Measurements from ENCODE around the gene KRTAP13-4. TPM values are rescaled to one million over a fixed set of nuclear protein-coding genes. Genes with fewer than 3 reads are reported as not detected.

The KRTAP13-4 gene
- total RNA-seq = not detected in 2 replicates

GRCh38 chr21:30430170-30430655 is at the start of gene KRTAP13-4:
KRTAP13-4 (plus strand) TSS chr21:30430220; CDS start chr21:30430276, 56 bp downstream.

GRCh38 chr21:30395731-30396130 is 34.3 kb upstream of the KRTAP13-4 start, which contains the start of gene KRTAP13-1:
KRTAP13-1 (plus strand) TSS chr21:30396031; CDS start chr21:30396087, 56 bp downstream.

GRCh38 chr21:30425826-30426225 is 4.2 kb upstream of the KRTAP13-4 start, which contains the start of gene KRTAP13-3:
KRTAP13-3 (minus strand) TSS chr21:30425926; CDS start chr21:30425912, 14 bp downstream.

GRCh38 chr21:30439975-30440374 is 10.0 kb downstream of the KRTAP13-4 start, which contains the start of gene KRTAP15-1:
KRTAP15-1 (plus strand) TSS chr21:30440275; CDS start chr21:30440328, 53 bp downstream.

GRCh38 chr21:30480145-30480544 is 50.1 kb downstream of the KRTAP13-4 start, which contains the start of gene KRTAP19-1:
KRTAP19-1 (minus strand) TSS chr21:30480367; CDS start chr21:30480317, 50 bp downstream.

Other genes starting within 250 kb of the KRTAP13-4 start
- gene CLDN8, start 214.1 kb upstream of the KRTAP13-4 start, total RNA-seq = not detected in 2 replicates
- gene KRTAP24-1, start 147.3 kb upstream of the KRTAP13-4 start, total RNA-seq = not detected in 2 replicates
- gene KRTAP25-1, start 140.7 kb upstream of the KRTAP13-4 start, total RNA-seq = not detected in 2 replicates
- not detected in 2 replicates for gene KRTAP26-1, start 109.9 kb upstream of the KRTAP13-4 start, total RNA-seq
- gene KRTAP27-1, start 92.5 kb upstream of the KRTAP13-4 start, total RNA-seq = not detected in 2 replicates
- gene KRTAP23-1, start 81.6 kb upstream of the KRTAP13-4 start, total RNA-seq = not detected in 2 replicates
- not detected in 2 replicates for gene KRTAP13-2, start 57.9 kb upstream of the KRTAP13-4 start, total RNA-seq
- not detected in 2 replicates for gene KRTAP13-1, start 34.2 kb upstream of the KRTAP13-4 start, total RNA-seq
- not detected in 2 replicates for gene KRTAP13-3, start 4.3 kb upstream of the KRTAP13-4 start, total RNA-seq
- not detected in 2 replicates for gene KRTAP15-1, start 10.1 kb downstream of the KRTAP13-4 start, total RNA-seq
- gene KRTAP19-1, start 50.1 kb downstream of the KRTAP13-4 start, total RNA-seq = not detected in 2 replicates
- not detected in 2 replicates for gene KRTAP19-2, start 57.2 kb downstream of the KRTAP13-4 start, total RNA-seq
- not detected in 2 replicates for gene KRTAP19-3, start 61.8 kb downstream of the KRTAP13-4 start, total RNA-seq
- not detected in 2 replicates for gene KRTAP19-4, start 66.9 kb downstream of the KRTAP13-4 start, total RNA-seq
- gene KRTAP19-5, start 71.9 kb downstream of the KRTAP13-4 start, total RNA-seq = not detected in 2 replicates
- not detected in 2 replicates for gene KRTAP19-6, start 111.6 kb downstream of the KRTAP13-4 start, total RNA-seq
- gene KRTAP19-7, start 131.1 kb downstream of the KRTAP13-4 start, total RNA-seq = not detected in 2 replicates
- not detected in 2 replicates for gene KRTAP22-2, start 160.2 kb downstream of the KRTAP13-4 start, total RNA-seq
- gene KRTAP6-3, start 162.2 kb downstream of the KRTAP13-4 start, total RNA-seq = not detected in 2 replicates
- gene KRTAP6-2, start 168.7 kb downstream of the KRTAP13-4 start, total RNA-seq = not detected in 2 replicates
- not detected in 2 replicates for gene KRTAP22-1, start 170.9 kb downstream of the KRTAP13-4 start, total RNA-seq
- gene KRTAP6-1, start 183.7 kb downstream of the KRTAP13-4 start, total RNA-seq = not detected in 2 replicates
- not detected in 2 replicates for gene KRTAP20-1, start 186.2 kb downstream of the KRTAP13-4 start, total RNA-seq
- not detected in 2 replicates for gene KRTAP20-4, start 190.4 kb downstream of the KRTAP13-4 start, total RNA-seq
- not detected in 2 replicates for gene KRTAP20-2, start 205.0 kb downstream of the KRTAP13-4 start, total RNA-seq
- not detected in 2 replicates for gene KRTAP20-3, start 212.6 kb downstream of the KRTAP13-4 start, total RNA-seq